LNCaP clone FGC (cell line): ENCODE measurements around the gene COPS9.

ENCODE experiments used
- DNase-seq: peaks from one replicate; pipeline ENCODE4 v3.0.0-alpha.2; 2011; ENCODE audit warnings: low read depth
- H3K4me3 ChIP-seq: 2 replicates; pipeline ENCODE4 v1.5.1; 2011; ENCODE audit warnings: mild to moderate bottlenecking, low read depth, low read length, control low read depth
- TF ChIP-seq, protein P1 (sequence below): IDR thresholded peaks from 2 replicates; pipeline ENCODE4 v1.5.1; 2012; ENCODE audit warnings: mild to moderate bottlenecking; ENCODE audit not compliant: control insufficient read depth, insufficient read depth; ENCODE audit errors: extremely low read depth

COPS9 gene

DNA sequence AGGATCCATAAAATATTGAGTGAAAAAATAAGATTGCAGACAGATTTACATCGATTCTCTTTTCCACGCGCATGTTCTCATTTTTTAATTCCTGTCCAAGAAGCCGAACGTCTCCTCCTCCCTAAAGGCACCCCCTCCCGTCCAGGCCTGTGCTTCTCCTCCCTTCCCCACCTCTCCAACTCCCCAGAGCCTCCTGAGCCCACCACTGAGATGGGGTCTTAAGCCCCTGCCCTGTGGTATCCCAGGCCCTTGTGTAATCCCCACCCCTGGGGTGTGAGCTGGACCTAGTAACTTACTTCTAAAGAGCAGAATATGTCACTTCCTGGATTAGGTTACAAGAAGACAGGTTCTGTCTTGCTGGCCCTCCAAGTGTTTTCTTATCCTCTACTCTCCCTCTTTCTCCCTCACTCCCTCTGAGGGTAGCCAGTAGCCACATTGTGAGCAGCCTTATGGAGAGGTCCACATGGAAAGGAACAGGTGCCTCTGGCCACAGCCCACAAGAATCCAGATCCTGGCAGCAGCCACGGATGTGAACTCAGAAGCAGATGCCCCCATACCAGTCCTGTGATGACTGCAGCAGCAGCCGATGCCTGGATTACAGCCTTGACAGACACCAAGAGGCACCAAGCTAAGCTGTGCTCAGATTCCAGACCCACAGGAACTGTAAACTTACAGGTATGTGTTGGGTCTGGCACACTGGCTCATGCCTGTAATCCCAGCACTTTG, 44.0 kb upstream of the COPS9 start:
- no peak overlapping the region for H3K4me3 ChIP-seq
- TF ChIP-seq, protein P1, sequence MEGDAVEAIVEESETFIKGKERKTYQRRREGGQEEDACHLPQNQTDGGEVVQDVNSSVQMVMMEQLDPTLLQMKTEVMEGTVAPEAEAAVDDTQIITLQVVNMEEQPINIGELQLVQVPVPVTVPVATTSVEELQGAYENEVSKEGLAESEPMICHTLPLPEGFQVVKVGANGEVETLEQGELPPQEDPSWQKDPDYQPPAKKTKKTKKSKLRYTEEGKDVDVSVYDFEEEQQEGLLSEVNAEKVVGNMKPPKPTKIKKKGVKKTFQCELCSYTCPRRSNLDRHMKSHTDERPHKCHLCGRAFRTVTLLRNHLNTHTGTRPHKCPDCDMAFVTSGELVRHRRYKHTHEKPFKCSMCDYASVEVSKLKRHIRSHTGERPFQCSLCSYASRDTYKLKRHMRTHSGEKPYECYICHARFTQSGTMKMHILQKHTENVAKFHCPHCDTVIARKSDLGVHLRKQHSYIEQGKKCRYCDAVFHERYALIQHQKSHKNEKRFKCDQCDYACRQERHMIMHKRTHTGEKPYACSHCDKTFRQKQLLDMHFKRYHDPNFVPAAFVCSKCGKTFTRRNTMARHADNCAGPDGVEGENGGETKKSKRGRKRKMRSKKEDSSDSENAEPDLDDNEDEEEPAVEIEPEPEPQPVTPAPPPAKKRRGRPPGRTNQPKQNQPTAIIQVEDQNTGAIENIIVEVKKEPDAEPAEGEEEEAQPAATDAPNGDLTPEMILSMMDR = no peak
- DNase-seq = no peak

DNA sequence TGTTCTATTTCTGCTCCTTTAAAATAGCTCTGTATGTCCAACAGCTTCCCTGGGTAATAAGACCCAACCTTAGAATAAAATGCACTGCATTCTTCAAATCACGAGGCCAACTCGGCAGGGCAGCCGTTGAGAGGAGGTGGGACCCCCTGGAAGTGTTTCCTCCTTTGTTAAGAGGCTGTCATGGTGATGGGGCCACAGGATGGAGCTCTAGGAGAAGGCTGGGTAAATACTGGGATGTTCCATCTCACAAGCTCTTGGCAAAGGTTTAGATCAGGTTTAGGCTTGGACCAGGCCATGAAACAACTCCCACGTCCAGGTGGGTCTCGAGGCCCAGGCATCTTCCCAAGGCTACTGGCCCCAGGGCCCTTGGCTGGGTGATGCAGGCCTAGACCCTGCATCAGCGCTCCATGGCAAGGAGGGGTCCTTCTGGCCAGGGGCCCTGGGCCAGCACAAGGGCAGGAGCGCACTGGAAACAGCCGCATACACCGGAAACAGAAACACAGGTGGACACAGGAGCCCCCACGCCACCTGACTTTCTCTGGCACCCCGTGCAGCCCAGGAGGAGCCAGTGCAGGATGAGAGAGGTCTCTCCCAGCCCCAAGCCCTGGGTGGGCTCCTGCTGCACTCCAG, 43.2 kb upstream of the COPS9 start:
- TF ChIP-seq, protein P1 = no peak
- no peak for DNase-seq
- no peak overlapping the region for H3K4me3 ChIP-seq

DNA sequence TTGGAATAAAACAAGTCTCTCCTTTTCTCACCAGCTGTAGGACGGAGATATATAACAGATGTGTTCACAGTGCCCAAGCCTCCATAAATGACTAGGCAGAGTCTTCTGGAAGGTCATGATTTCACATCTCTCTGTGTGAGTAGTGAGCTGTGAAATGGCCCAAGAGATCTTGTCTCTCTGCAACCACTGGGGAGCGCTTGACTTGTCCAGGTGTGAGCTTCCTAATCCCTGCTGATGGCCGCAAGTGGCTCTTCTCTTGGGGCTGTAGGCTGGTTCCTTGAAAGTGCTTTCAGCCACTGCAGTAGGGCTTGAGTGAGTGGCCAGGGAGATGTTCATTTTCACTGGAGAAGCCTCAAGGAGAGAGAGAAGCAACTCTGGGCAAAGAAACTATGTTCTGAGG, 42.5 kb upstream of the COPS9 start:
- no peak overlapping the region for H3K4me3 ChIP-seq
- DNase-seq = no peak

DNA sequence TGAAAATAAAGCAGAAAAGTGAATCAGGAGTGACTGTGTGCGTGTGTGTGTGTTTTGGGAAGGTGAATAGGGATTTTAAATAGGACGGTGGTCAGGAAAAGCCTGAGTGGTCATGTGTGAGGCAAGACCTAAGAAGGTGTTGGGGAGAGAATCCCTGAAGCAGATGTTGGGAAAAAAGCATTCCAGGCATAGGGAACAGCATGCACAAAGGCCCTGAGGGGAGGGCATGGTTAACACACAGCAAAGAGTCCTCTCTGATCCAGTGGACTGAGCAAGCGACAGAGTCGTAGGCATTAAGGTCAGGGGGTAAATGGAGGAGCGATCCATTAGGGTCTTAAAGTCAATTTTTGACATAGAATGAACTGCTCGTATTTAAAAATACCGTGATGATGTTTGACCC, 38.4 kb upstream of the COPS9 start:
- no peak overlapping the region for H3K4me3 ChIP-seq
- no peak for DNase-seq
- TF ChIP-seq, protein P1 = no peak

More for the DNA sequence above, 42.5 kb upstream of the COPS9 start:
- TF ChIP-seq, protein P1 = no peak

DNA sequence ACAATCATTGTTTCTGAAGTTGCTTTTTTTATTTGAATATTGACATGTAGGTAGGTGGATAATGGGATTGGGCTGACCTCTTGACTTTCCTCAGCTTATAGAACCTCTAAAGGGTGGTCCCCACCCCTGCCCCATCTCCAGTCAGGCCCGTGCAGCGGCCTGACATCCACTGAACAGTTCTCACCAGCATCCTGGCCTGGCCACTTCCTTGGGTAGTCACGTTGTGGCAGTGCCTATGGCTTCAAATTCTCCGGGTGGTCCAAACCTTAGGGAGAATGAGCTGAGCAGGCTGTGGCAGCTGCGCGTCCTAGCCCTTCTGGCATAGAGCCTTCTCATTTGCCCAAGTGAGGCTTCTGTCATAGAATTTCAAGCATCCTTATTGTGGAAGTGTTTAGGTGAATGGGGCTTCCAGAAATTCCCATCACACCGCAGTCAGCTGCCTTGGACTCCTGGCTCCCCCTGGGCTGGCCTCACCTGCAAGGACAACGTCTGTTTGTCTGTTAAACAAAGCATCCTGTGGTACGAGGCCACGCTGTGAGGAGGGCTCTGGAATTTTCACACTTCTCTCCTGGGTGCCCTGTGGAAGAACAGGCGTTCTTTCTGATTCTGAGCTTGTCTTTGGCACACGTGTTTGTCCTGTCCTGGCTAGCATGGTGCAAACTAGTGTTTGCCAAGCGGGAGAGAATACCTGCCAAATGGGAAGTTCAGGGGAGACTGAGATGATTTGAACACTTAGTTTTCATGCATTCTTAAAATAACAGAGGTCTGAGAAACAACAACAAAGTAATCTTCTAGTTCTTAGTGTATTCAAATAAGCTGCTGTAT, 36.2 kb upstream of the COPS9 start:
- TF ChIP-seq, protein P1 = no peak
- no peak for DNase-seq
- no peak overlapping the region for H3K4me3 ChIP-seq

DNA sequence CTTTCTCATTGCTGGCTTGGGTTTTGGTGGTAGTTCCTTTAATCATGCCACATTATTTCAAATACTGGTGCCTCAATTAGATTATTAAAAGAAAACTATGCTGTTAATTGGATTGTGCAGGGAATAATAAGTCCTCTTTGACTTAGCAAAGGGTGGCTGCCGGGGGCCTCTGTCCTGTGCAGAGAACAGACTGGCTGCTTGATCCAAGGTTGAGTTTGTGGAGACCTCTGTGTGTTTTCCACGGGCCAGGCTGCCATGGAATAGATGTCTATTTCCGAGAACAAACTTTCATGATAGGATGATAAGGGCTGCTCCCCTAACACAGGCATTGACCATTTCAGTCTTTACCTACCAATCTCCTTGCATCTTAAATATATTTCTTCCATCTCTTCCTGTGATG, 34.8 kb upstream of the COPS9 start:
- no peak overlapping the region for H3K4me3 ChIP-seq
- DNase-seq = no peak
- TF ChIP-seq, protein P1 = no peak
